Thymus (tissue), 11 donors: ENCODE measurements around the gene CHSY1. TPM values are rescaled to one million over a fixed set of nuclear protein-coding genes. Genes with fewer than 3 reads are reported as not detected.
"Not testable (repeated sequence)": the region's sequence is repeated elsewhere in the genome, so short reads cannot be mapped to it uniquely, and the experiment has no call there.

Experiments used
- DNase-seq, 9 donors: peaks; one replicate each; pipeline ENCODE4 v3.0.0-alpha.2; 2013; ENCODE audit warnings: low spot score in 9 of 9, low read depth in 6 of 9, missing footprints in 1 of 9
- H3K27ac ChIP-seq, 2 donors: one replicate each; pipeline ENCODE4 v1.5.1; 2013; ENCODE audit warnings: control low read depth in 1 of 2, low read depth in 1 of 2, low read length in 1 of 2, mild to moderate bottlenecking in 1 of 2, moderate library complexity in 1 of 2
- H3K27me3 ChIP-seq, 2 donors: one replicate each; pipeline ENCODE4 v1.5.1; 2013; ENCODE audit warnings: low read length in 1 of 2; ENCODE audit not compliant: control insufficient read depth in 2 of 2, insufficient read depth in 1 of 2
- H3K36me3 ChIP-seq, 2 donors: one replicate each; pipeline ENCODE4 v1.5.1; 2013; ENCODE audit warnings: low read length in 1 of 2, mild to moderate bottlenecking in 1 of 2, moderate library complexity in 1 of 2; ENCODE audit not compliant: control insufficient read depth in 2 of 2, insufficient read depth in 2 of 2
- H3K4me1 ChIP-seq, 2 donors: one replicate each; pipeline ENCODE4 v1.5.1; 2013; ENCODE audit warnings: low read length in 2 of 2; ENCODE audit not compliant: control insufficient read depth in 2 of 2, insufficient read depth in 2 of 2
- H3K4me3 ChIP-seq, 2 donors: one replicate each; pipeline ENCODE4 v1.5.1; 2013; ENCODE audit warnings: low read length in 2 of 2, control low read depth in 1 of 2, mild to moderate bottlenecking in 1 of 2
- H3K9me3 ChIP-seq, 2 donors: one replicate each; pipeline ENCODE4 v1.5.1; 2013; ENCODE audit warnings: low read length in 1 of 2, mild to moderate bottlenecking in 1 of 2; ENCODE audit not compliant: control insufficient read depth in 2 of 2, insufficient read depth in 1 of 2
- WGBS: extraction: QIAGEN DNeasy Blood & Tissue Kit; methylation state at CpG from one replicate; pipeline ENCODE4 v1.1.7; 2013; 5-methylcytosine and 5-hydroxymethylcytosine counted together
- polyA plus RNA-seq: library from polyadenylated mRNA; stranded (reverse); fragments of 200-250 nt; gene quantifications from one replicate; pipeline ENCODE4 v1.2.3, GENCODE V29; 2013
- total RNA-seq: library from RNA; stranded (reverse); fragments of 120-200 nt; gene quantifications from one replicate; pipeline ENCODE4 v1.2.4, GENCODE V29; 2013
- donor health status: healthy.

CHSY1 gene
- total and polyA plus RNA-seq, 2 donors: 13.1 to 14.9 TPM

GRCh38 chr15:101288905-101289513 lies 37.2 kb upstream of the CHSY1 start:
- H3K27ac ChIP-seq: no peak overlapping the region

GRCh38 chr15:101287342-101287741 lies 35.5 kb upstream of the CHSY1 start:
- not testable (repeated sequence) for H3K27me3 ChIP-seq, H3K4me1 ChIP-seq, H3K27ac ChIP-seq, DNase-seq, H3K9me3 ChIP-seq, H3K4me3 ChIP-seq
- H3K36me3 ChIP-seq: peaks cover 28 to 76% of the 10 kb centered on the region in 2 donors
- WGBS: 98% methylated on average over 6 of the region's 6 CpGs

More at GRCh38 chr15:101288905-101289513, 37.2 kb upstream of the CHSY1 start:
- WGBS: 94% methylated on average over 8 of the region's 8 CpGs
- no peak overlapping the region for H3K4me3 ChIP-seq
- DNase-seq: peak in 7 of 9 donors; percentile 11 to 72 (median 49)
- H3K36me3 ChIP-seq: peaks cover 18 to 62% of the 10 kb centered on the region in 2 donors
- H3K27me3 ChIP-seq: no peaks in the 10 kb centered on the region
- H3K9me3 ChIP-seq: no peaks in the 10 kb centered on the region
- peaks cover 7 to 8% of the 10 kb centered on the region in 2 donors for H3K4me1 ChIP-seq

GRCh38 chr15:101286471-101287114 lies 34.7 kb upstream of the CHSY1 start:
- no peak overlapping the region for H3K4me3 ChIP-seq
- WGBS: 95% methylated on average over 9 of the region's 9 CpGs

GRCh38 chr15:101283931-101284330 lies 32.1 kb upstream of the CHSY1 start:
- Histone ChIP-seq H3K4me3 (no peak overlapping the region), H3K9me3 (no peaks in the 10 kb centered on the region), H3K27ac (no peak overlapping the region), H3K36me3 (peaks cover 40 to 75% of the 10 kb centered on the region in 2 donors), H3K4me1 (no peaks in the 10 kb centered on the region), H3K27me3 (no peaks in the 10 kb centered on the region)
- DNase-seq: no peak
- WGBS: 98% methylated on average over 6 of the region's 6 CpGs

More at GRCh38 chr15:101286471-101287114, 34.7 kb upstream of the CHSY1 start:
- no peak for DNase-seq
- no peaks in the 10 kb centered on the region for H3K27me3 ChIP-seq
- H3K4me1 ChIP-seq: no peaks in the 10 kb centered on the region
- no peak overlapping the region for H3K27ac ChIP-seq
- H3K9me3 ChIP-seq: no peaks in the 10 kb centered on the region
- peaks cover 32 to 77% of the 10 kb centered on the region in 2 donors for H3K36me3 ChIP-seq

- H3K36me3 ChIP-seq: peaks cover 28 to 46% of the 10 kb centered on the region in 2 donors
- no peak for DNase-seq
- no peaks in the 10 kb centered on the region for H3K9me3 ChIP-seq
- H3K4me1 ChIP-seq: peaks cover 9 to 11% of the 10 kb centered on the region in 2 donors
- H3K27me3 ChIP-seq: no peaks in the 10 kb centered on the region
- whole genome bisulfite sequencing: 97% methylated on average over 2 of the region's 2 CpGs
- no peak overlapping the region for H3K4me3 ChIP-seq
- H3K27ac ChIP-seq: no peak overlapping the region
Observed at GRCh38 chr15:101280007-101280406, 28.2 kb upstream of the CHSY1 start.

GRCh38 chr15:101277943-101278564 lies 26.2 kb upstream of the CHSY1 start:
- Histone ChIP-seq H3K4me3 (peak overlapping the region; percentile 37 to 95), H3K36me3 (peaks cover 26 to 49% of the 10 kb centered on the region in 2 donors), H3K27me3 (no peaks in the 10 kb centered on the region), H3K9me3 (no peaks in the 10 kb centered on the region), H3K27ac (no peak overlapping the region), H3K4me1 (peaks cover 9 to 11% of the 10 kb centered on the region in 2 donors)
- no peak for DNase-seq
- WGBS: 94% methylated on average over 12 of the region's 12 CpGs

- peak within 1 kb of the TSS; percentile 51 to 81 for H3K27ac ChIP-seq
Observed at GRCh38 chr15:101277038-101277822, 25.4 kb upstream of the CHSY1 start, which contains the start of gene SELENOS. Gene SELENOS, minus strand, starts transcription at chr15:101277485. Its CDS starts 68 bp downstream, at chr15:101277417.

GRCh38 chr15:101276501-101277037 lies 24.7 kb upstream of the CHSY1 start:
- 24% methylated on average over 14 of the region's 14 CpGs for WGBS
- H3K27me3 ChIP-seq: no peaks in the 10 kb centered on the region
- H3K27ac ChIP-seq: peak overlapping the region; percentile 51 to 81
- peaks cover 9 to 11% of the 10 kb centered on the region in 2 donors for H3K4me1 ChIP-seq
- H3K36me3 ChIP-seq: peaks cover 33 to 48% of the 10 kb centered on the region in 2 donors
- DNase-seq: peak in 1 of 9 donors; percentile 34
- peak overlapping the region; percentile 74 to 95 for H3K4me3 ChIP-seq
- H3K9me3 ChIP-seq: no peaks in the 10 kb centered on the region

More at GRCh38 chr15:101277038-101277822, 25.4 kb upstream of the CHSY1 start, which contains the start of gene SELENOS:
- Histone ChIP-seq H3K9me3 (no peaks in the 10 kb centered on the region), H3K4me1 (peaks cover 9 to 11% of the 10 kb centered on the region in 2 donors), H3K27me3 (no peaks in the 10 kb centered on the region), H3K36me3 (peaks cover 30 to 49% of the 10 kb centered on the region in 2 donors), H3K4me3 (peak within 1 kb of the TSS; percentile 74 to 95)
- DNase-seq: peak in 8 of 9 donors; percentile 66 to 91 (median 83)
- WGBS: under 1% methylated on average over 91 of the region's 91 CpGs
